ENCODE data around the gene SLC2A13. TPM values are rescaled to one million over a fixed set of nuclear protein-coding genes. Genes with fewer than 3 reads are reported as not detected.

SLC2A13 gene
- total and polyA plus RNA-seq, 4 donors = 1.9 to 20.2 (median 6.9) TPM

DNA sequence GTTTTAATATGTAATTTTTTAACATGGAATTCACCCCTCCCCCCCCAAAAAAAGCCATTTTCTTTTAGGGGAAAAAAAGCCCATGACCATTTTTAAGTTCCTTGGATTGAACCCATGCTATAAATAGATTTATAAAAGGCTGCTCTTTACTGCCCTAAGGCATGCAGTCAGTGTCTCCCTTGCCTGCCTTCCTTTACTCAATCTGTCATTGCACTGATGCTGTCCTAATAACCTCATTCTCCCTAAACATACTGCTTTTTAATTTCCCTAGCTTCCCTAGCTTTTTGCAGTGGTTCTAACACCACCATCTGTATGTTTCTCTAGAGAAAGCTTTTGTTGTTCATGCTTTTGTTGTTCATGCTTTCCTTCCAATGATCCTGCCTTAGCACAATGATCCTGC, 83.0 kb downstream of the SLC2A13 start:
- TF ChIP-seq, protein P1, sequence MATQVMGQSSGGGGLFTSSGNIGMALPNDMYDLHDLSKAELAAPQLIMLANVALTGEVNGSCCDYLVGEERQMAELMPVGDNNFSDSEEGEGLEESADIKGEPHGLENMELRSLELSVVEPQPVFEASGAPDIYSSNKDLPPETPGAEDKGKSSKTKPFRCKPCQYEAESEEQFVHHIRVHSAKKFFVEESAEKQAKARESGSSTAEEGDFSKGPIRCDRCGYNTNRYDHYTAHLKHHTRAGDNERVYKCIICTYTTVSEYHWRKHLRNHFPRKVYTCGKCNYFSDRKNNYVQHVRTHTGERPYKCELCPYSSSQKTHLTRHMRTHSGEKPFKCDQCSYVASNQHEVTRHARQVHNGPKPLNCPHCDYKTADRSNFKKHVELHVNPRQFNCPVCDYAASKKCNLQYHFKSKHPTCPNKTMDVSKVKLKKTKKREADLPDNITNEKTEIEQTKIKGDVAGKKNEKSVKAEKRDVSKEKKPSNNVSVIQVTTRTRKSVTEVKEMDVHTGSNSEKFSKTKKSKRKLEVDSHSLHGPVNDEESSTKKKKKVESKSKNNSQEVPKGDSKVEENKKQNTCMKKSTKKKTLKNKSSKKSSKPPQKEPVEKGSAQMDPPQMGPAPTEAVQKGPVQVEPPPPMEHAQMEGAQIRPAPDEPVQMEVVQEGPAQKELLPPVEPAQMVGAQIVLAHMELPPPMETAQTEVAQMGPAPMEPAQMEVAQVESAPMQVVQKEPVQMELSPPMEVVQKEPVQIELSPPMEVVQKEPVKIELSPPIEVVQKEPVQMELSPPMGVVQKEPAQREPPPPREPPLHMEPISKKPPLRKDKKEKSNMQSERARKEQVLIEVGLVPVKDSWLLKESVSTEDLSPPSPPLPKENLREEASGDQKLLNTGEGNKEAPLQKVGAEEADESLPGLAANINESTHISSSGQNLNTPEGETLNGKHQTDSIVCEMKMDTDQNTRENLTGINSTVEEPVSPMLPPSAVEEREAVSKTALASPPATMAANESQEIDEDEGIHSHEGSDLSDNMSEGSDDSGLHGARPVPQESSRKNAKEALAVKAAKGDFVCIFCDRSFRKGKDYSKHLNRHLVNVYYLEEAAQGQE (IDR thresholded peaks at IDR 0.05) = no peak
- TF ChIP-seq HNF4A (conservative IDR thresholded peaks at IDR 0.05) = no peak
- Histone ChIP-seq H3K9ac (ENCODE audit: low read depth in 1 of 2, low read length in 2 of 2) (no peak overlapping the region), H3K4me3 (ENCODE audit: low read depth in 1 of 3, low read length in 3 of 3) (no peak overlapping the region), H3K27me3 (ENCODE audit: control insufficient read depth in 4 of 4, insufficient read depth in 4 of 4, low read length in 3 of 4) (no peaks in the 10 kb centered on the region), H3K9me3 (ENCODE audit: control insufficient read depth in 4 of 4, low read length in 3 of 4) (no peaks in the 10 kb centered on the region), H3K4me1 (ENCODE audit: control insufficient read depth in 4 of 4, insufficient read depth in 4 of 4, low read length in 3 of 4) (no peaks in the 10 kb centered on the region), H3K27ac (ENCODE audit: low read depth in 1 of 2, low read length in 2 of 2) (no peak overlapping the region), H3K36me3 (ENCODE audit: control insufficient read depth in 4 of 4, insufficient read depth in 3 of 4, low read depth in 1 of 4, low read length in 3 of 4) (peaks cover 0 to 4% (median 0%) of the 10 kb centered on the region in 4 donors)
- no peak for DNase-seq (ENCODE audit: low spot score)

DNA sequence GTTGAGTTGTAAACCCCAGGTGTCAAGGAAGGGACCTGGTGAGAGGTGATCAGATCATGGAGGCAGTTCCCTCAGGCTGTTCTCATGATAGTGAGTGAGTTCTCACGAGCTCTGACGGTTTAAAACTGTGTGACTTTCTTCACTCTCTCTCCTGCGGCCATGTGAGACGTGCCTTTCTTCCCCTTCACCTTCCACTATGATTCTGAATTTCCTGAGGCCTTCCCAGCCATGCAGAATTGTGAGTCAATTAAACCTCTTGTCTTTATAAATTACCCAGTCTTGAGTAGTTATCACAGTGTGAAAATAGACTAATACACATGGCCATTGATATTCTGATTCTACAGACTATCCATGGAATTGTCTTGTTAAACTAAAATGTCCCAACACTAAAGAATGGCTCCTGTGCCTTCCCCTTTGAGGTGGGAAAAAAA, 85.6 kb downstream of the SLC2A13 start:
- H3K27me3 ChIP-seq (ENCODE audit: control insufficient read depth in 4 of 4, insufficient read depth in 4 of 4, low read length in 3 of 4) = no peaks in the 10 kb centered on the region
- no peak for TF ChIP-seq SP1 (IDR thresholded peaks at IDR 0.05)
- TF ChIP-seq, protein P2, sequence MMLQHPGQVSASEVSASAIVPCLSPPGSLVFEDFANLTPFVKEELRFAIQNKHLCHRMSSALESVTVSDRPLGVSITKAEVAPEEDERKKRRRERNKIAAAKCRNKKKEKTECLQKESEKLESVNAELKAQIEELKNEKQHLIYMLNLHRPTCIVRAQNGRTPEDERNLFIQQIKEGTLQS (IDR thresholded peaks at IDR 0.05) = no peak
- TF ChIP-seq TAF1 (conservative IDR thresholded peaks at IDR 0.05) = no peak
- no peak for TF ChIP-seq EGR1 (IDR thresholded peaks at IDR 0.05; ENCODE audit: low read depth in 2 of 2)
- TF ChIP-seq, protein P1 (IDR thresholded peaks at IDR 0.05) = no peak
- TF ChIP-seq, protein P3, sequence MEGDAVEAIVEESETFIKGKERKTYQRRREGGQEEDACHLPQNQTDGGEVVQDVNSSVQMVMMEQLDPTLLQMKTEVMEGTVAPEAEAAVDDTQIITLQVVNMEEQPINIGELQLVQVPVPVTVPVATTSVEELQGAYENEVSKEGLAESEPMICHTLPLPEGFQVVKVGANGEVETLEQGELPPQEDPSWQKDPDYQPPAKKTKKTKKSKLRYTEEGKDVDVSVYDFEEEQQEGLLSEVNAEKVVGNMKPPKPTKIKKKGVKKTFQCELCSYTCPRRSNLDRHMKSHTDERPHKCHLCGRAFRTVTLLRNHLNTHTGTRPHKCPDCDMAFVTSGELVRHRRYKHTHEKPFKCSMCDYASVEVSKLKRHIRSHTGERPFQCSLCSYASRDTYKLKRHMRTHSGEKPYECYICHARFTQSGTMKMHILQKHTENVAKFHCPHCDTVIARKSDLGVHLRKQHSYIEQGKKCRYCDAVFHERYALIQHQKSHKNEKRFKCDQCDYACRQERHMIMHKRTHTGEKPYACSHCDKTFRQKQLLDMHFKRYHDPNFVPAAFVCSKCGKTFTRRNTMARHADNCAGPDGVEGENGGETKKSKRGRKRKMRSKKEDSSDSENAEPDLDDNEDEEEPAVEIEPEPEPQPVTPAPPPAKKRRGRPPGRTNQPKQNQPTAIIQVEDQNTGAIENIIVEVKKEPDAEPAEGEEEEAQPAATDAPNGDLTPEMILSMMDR (IDR thresholded peaks at IDR 0.05; ENCODE audit: low read depth, low read length, missing input control) = no peak
- H3K9ac ChIP-seq (ENCODE audit: low read depth in 1 of 2, low read length in 2 of 2) = no peak overlapping the region
- DNase-seq (ENCODE audit: low spot score) = no peak
- H3K9me3 ChIP-seq (ENCODE audit: control insufficient read depth in 4 of 4, low read length in 3 of 4) = no peaks in the 10 kb centered on the region
- no peak overlapping the region for H3K4me3 ChIP-seq (ENCODE audit: low read depth in 1 of 3, low read length in 3 of 3)
- WGBS = 98% methylated on average over 4 of the region's 4 CpGs
- H3K36me3 ChIP-seq (ENCODE audit: control insufficient read depth in 4 of 4, insufficient read depth in 3 of 4, low read depth in 1 of 4, low read length in 3 of 4) = no peaks in the 10 kb centered on the region
- no peak overlapping the region for H3K27ac ChIP-seq (ENCODE audit: low read depth in 1 of 2, low read length in 2 of 2)
- no peaks in the 10 kb centered on the region for H3K4me1 ChIP-seq (ENCODE audit: control insufficient read depth in 4 of 4, insufficient read depth in 4 of 4, low read length in 3 of 4)
